GM19328 (cell line): Measurements from ENCODE around the gene FNIP1.
"Not testable (repeated sequence)": the region's sequence is repeated elsewhere in the genome, so short reads cannot be mapped to it uniquely, and the experiment has no call there.

Experiments
- ATAC-seq: cut with Tn5 transposase; IDR thresholded peaks from one replicate; pipeline ENCODE4 v1.9.1; 2021; ENCODE audit warnings: mild to moderate bottlenecking, moderate library complexity; ENCODE audit not compliant: unreplicated experiment

Gene FNIP1

DNA sequence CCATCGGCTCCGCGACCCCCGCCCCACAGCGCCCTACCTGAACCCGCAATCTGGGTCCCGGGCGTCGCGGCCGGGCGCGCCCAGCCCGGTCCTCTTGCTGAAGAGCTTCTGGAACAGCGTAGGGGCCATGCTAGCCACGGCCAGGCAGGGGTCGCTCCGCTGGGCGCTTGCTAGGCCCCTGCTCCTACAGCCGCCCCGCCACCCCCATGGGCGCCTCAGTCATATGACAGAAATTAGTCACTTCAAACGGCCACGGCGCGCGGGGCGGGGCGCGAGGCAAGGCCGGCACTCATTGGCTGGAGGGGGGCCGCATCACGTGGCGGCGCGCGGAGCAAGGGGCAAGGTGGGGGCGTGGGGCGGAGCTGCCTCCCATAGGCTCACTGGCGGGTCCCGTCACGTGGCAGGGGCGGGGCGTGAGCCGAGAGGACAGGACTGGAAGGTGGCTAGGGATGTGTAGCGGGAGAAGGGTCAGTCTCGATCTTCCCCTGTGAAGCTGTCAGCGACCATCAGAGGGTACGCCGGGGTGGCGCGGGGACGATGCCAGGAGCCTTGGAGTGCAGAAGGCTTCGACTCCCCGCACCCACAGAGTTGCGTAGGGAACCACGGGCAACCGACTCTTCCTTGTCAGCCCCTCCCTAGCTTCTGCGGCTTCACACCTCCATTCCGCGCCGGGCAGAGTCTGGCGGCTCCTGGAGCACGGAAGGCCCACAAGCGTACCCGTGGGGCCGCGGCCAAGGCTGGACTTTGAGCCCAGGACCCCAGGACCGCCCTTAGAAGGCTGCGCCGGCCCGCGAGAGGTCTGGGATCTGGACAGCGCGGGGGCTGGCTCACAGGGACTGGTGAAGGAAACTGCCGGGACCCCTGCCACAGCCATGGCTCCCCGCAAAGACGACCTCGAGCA is at the start of gene FNIP1:
FNIP1 (minus strand) TSS at position 225 of the 901 bp plus-strand sequence; CDS start at position 129, 96 bp downstream.
- ATAC-seq, result peak; percentile 94

GRCh38 chr5:131846536-131846935 is 49.7 kb upstream of the FNIP1 start:
- ATAC-seq, result no peak

DNA sequence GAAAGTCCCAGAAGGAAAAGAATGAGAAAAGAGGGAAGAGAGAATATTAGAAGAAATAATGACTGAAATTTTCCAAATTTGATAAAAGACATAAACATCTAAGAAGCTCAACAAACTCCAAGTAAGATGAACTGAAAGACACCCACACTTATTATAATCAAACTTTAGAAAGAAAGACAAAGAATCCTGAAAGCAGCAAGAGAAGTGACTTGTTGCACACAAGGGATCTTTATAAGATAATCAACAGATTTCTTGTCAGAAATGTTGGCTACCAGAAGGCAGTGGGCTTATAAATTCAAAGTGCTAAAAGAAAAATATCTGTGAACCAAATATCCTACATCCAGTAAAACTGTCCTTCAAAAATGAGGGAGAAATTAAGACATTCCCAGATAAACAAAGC is 49.0 kb upstream of the FNIP1 start:
- ATAC-seq, result no peak

GRCh38 chr5:131842971-131843370 is 46.2 kb upstream of the FNIP1 start:
- not testable (repeated sequence) for ATAC-seq

DNA sequence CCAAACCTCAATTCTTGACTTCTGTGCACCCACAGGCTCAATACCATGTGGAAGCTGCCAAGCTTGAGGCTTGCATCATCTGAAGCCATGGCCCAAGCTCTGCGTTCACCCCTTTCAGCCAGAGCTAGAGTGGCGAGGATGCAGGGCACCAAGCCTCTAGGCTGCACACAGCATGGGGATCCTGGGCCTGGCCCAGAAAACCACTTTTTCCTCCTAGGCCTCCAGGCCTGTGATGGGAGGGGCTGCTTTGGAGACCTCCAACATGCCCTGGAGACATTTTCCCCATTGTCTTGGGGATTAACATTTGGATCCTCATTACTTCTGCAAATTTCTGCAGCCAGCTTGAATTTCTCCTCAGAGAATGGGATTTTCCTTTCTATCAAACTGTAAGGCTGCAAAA is 35.9 kb upstream of the FNIP1 start:
- ATAC-seq, result not testable (repeated sequence)

GRCh38 chr5:131825404-131826013 is 28.7 kb upstream of the FNIP1 start:
- ATAC-seq, result peak; percentile 86

GRCh38 chr5:131824631-131825030 is 27.8 kb upstream of the FNIP1 start:
- ATAC-seq, result no peak

DNA sequence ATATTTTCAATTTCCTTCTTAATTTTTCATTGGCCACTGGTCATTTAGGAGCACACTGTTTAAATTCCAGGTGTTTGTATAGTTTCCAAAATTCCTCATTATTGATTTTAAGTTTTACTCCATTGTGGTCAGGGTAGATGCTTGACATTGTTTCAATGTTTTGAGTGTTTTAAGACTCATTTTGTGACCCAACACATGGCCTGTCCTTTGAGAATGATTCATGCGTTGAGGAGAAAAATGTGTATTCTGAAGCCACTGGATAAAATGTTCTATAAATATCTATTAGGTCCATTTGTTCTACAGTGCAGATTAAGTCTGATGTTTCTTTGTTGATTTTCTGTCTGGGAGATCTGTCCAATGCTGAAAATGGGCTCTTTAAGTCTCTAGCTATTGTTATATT is 24.4 kb upstream of the FNIP1 start:
- no peak for ATAC-seq

GRCh38 chr5:131818001-131818724 is 21.3 kb upstream of the FNIP1 start:
- ATAC-seq, result no peak

GRCh38 chr5:131814990-131815389 is 18.2 kb upstream of the FNIP1 start:
- no peak for ATAC-seq

GRCh38 chr5:131812371-131813160 is 15.7 kb upstream of the FNIP1 start:
- ATAC-seq, result no peak

- peak; percentile 69 for ATAC-seq
These were observed 13.9 kb upstream of the FNIP1 start for GRCh38 chr5:131810510-131811249.

GRCh38 chr5:131795879-131796792 is 681 bp downstream of the FNIP1 start:
- peak; percentile 11 for ATAC-seq

DNA sequence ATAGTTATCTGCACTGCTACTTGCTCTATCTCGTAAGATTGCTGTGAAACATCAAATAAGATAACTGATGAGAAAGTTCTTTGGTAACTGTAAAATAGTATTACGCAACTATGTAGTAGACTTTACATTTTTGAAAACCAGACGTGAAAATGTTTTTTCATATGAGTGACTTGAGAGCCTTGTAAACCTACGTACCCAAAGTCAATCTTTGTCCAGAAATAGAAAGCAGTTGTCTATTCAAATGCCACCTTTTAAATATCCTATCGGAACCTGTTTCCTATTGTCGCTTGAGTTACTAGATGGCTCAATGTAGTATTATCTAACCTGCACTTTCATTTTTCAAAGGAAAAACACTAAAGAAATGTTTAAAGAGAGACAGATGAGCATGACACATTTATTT is 1.6 kb downstream of the FNIP1 start:
- ATAC-seq, result no peak

DNA sequence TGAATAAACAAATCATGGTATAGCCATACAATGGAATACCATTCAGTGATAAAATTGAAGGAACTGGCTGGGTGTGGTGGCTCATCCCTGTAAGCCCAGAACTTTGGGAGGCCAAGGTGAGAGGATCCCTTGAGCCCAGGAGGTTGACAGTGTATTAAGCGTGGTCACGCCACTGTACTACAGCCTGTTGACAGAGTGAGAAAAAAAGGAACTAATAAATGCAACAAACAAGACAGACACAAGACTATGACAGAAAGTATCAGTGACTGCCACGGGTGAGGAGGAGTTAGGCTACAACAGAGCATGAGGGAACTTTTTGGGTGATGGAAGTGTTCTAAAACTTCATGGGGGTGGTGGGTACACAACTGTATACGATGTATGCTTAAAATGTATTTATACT is 2.2 kb downstream of the FNIP1 start:
- no peak for ATAC-seq

DNA sequence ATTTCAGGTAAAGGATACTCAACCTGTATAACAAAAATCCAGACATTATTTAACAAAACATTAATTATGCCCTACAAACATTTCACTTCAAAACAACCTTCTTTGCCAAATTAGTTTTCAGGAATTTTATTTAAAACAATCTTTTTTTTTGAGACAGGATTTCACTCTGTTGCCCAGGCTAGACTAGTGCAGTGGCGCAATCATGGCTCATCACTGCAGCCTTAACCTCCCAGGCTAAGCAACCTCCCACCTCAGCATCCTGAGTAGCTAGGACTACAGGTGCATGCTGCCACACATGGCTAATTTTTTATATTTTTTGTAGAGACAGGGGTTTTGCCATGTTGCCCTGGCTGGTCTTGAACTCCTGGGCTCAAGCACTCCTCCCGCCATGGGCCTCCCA is 3.9 kb downstream of the FNIP1 start:
- ATAC-seq, result no peak

DNA sequence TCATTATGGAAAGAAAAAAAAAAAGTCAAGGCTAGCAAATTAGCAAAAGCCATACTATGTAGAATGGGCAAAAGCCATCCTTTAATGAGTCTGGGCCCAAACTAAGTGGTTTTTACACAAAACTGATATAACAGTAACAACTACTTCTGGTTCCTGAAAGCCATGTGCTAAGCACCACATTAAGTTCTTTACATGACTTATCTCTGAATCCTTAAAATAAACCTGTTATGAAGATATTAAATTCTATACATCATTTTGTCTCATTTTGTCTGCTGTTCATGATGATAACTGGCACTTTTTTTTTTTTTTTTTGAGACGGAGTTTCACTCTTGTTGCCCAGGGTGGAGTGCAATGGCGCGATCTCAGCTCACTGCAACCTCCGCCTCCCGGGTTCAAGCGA is 5.0 kb downstream of the FNIP1 start:
- ATAC-seq, result no peak

DNA sequence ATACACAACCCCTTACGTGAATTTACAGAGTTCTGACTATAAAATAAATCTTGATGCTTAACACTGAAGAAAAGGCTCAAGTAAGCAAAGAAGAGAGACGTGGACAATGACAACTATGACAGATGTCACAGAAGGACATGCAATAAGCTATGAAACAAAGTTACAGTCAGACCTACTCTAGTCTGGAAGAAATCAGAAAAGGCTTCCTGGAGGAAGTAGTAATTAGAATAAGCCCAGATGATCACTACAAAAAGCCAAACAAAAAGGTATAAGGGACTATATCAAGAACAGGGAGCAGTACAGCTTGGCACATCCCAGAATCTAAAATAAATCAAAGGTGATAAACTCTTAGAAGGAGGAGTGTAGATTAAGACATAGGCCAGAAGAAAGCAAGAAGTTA is 6.3 kb downstream of the FNIP1 start:
- no peak for ATAC-seq

DNA sequence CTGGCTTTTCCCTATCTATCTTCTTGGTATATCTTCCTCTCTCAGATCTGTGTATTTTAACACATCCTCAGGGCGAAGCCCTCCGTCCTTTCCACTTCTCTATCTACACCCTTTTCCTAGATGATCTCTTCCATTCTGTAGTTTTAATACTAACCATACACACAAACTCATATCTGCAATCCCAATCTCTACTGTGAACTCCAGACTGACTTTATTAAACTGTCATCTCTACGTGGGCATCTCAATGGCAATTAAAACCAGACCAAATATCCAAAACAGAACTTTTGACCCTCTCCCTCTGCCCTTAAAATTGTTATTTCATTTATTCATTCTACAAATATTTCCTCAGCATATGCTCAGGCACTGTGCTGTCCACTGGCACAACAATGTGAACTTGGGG is 7.1 kb downstream of the FNIP1 start:
- ATAC-seq, result no peak
